HEK293 (cell line): ENCODE results near the gene IMMP2L.

Experiments
- CTCF ChIP-seq: fragments of 450-650 bp; formaldehyde crosslinking; IDR thresholded peaks from 2 replicates; pipeline ENCODE4 v1.5.1; 2016; ENCODE audit warnings: missing biosample characterization, missing genetic modification characterization
- GLI4 ChIP-seq: fragments of 450-650 bp; formaldehyde crosslinking; IDR thresholded peaks from 2 replicates; pipeline ENCODE4 v1.5.1; 2016; ENCODE audit warnings: missing biosample characterization, missing genetic modification characterization
- ZNF223 ChIP-seq: fragments of 450-650 bp; formaldehyde crosslinking; IDR thresholded peaks from 2 replicates; pipeline ENCODE4 v1.5.1; 2016; ENCODE audit warnings: missing biosample characterization, missing genetic modification characterization
- ZNF558 ChIP-seq: fragments of 450-650 bp; formaldehyde crosslinking; IDR thresholded peaks from 2 replicates; pipeline ENCODE4 v1.5.1; 2016; ENCODE audit warnings: missing biosample characterization, missing genetic modification characterization
- ZNF624 ChIP-seq: fragments of 450-650 bp; formaldehyde crosslinking; IDR thresholded peaks from 2 replicates; pipeline ENCODE4 v1.5.1; 2017; ENCODE audit warnings: missing biosample characterization, missing genetic modification characterization
- ZNF654 ChIP-seq: fragments of 450-650 bp; formaldehyde crosslinking; IDR thresholded peaks from 2 replicates; pipeline ENCODE4 v1.5.1; 2016; ENCODE audit warnings: low read depth, missing biosample characterization, missing genetic modification characterization
- ZSCAN18 ChIP-seq: fragments of 450-650 bp; formaldehyde crosslinking; IDR thresholded peaks from 2 replicates; pipeline ENCODE4 v1.5.1; 2016; ENCODE audit warnings: missing biosample characterization, missing genetic modification characterization

GRCh38 chr7:111529507-111530355, 32.6 kb downstream of the IMMP2L start:
- TF ChIP-seq CTCF (no peak), ZSCAN18 (tag by site-specific recombination) (no peak), ZNF558 (tag by site-specific recombination) (no peak), ZNF223 (tag by site-specific recombination) (no peak), ZNF654 (tag by site-specific recombination) (no peak), ZNF624 (no peak), GLI4 (tag by site-specific recombination) (no peak)
